ENCODE data around the gene APC2.

APC2 gene

DNA sequence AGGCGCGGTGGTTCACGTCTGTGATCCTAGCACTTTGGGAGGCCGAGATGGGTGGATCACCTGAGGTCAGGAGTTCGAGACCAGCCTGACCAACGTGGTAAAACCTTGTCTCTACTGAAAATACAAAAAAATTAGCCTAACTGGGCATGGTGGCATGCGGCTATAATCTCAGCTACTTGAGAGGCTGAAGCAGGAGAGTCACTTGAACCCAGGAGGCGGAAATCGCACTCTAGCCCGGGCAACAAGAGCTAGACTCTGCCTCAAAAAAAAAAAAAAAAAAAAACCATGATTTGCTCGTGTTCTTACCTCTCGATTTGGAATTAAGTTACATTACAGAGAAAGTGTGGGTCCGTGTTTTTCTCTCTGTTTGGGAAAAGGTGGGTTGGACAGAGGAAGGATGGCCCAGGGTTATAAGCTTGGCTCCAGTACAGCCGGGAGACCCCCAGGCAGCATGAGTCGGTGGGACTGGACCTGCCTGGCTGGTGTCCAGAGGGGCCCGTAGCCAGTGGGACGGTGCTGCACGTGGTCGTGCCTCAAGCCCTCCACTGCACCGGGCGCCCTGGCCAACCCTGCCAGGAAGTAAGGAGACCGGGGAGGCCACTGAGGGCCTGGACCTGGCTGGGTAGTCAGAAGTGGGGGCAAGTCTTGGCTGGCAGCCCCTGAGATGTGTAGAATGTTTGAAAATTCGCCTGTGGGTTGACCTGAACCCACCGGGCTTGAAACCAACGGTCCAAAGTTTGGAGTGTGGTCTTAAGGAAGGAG lies 8.1 kb upstream of the APC2 start:
- Histone ChIP-seq H3K9ac (ENCODE audit: low read depth, low read length) (no peak overlapping the region), H3K9me3 (ENCODE audit: control insufficient read depth, insufficient read depth, low read length) (no peaks in the 10 kb centered on the region), H3K36me3 (ENCODE audit: insufficient read depth, low read length) (peaks cover 13% of the 10 kb centered on the region), H3K4me1 (ENCODE audit: insufficient read depth, low read length) (peaks cover 8% of the 10 kb centered on the region; the same call in 1 of the 2 replicates)

DNA sequence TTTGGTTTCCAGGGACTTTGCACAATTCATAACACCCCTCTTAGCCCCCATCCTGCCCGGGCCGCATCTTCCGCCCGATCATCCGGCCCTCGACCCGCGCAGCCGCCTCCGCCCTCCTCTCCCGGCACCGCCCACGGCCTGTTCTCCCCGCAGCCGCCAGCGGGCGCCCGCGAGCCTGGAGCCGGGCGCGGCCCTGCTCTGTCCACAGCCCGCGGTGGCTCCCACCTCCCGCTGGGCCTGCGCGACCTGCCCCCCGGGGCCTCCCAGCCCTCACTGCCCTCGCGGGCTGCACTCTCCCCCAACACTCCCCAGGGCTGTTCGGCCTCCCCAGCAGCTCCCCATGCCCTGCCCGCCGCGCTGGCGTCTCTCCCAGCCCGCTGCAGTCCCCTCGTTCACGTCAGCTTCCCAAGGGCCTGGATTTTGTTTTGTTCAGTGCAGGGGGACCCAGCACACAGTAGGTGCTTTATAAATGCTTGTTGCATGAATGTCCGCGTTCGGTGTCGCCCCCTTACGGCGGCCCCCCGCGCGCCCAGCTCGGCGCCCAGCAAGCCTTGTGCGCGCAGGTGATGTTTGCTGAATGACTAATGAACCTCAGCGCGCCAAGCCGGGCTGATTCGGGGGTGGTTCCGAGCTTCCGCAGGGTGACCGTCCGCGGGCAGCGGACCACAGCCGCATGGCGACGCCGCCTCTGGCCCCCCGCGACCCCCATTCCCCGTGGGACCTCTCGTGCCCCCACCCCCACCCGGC lies 4.6 kb upstream of the APC2 start:
- Histone ChIP-seq H3K36me3 (ENCODE audit: insufficient read depth, low read length) (peaks cover 10% of the 10 kb centered on the region), H3K9ac (ENCODE audit: low read depth, low read length) (peak overlapping the region; percentile 54), H3K9me3 (ENCODE audit: control insufficient read depth, insufficient read depth, low read length) (no peaks in the 10 kb centered on the region), H3K4me1 (ENCODE audit: insufficient read depth, low read length) (peaks cover 7% of the 10 kb centered on the region; the same call in 1 of the 2 replicates)

DNA sequence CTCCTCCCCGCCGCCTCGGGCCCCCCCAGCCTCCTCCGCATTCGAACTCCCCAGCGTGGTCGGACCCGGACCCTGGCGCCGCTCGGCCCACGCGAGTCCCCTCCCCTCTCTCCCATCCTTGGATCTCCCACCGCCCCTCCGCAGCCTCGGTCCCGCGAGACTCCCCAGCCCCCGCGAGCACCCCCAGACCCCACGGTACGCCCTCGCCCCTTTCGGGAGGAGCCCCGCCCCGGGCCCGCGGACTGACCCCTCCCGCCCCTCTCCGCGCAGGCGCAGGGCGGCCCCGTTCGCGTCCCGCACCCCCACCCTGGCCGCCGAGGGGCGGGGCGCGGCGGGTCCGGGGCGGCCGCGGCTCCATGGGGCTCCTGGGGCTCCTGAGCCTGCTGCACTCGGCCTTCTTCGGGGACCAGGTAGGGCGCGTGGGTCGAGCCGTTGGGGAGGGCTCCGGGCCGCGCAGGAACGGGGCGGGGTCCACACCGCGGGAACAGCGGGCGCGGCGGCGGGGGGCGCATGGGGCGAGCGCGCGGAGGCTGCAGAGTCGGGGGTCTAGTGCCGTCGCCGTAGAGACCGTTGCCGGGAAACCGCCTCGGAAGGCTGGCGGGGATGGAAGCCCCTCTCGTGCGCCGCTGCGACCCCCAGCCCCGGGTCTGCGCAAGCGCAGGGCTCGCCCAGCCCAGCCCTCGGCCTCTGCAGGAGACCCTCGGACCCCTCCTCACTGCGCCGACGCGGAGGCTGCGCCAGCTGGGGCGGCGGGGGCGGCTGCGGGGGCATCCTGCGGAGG lies 3.8 kb upstream of the APC2 start:
- H3K36me3 ChIP-seq (ENCODE audit: insufficient read depth, low read length): peaks cover 2% of the 10 kb centered on the region
- no peaks in the 10 kb centered on the region for H3K9me3 ChIP-seq (ENCODE audit: control insufficient read depth, insufficient read depth, low read length)
- peaks cover 6% of the 10 kb centered on the region; the same call in 1 of the 2 replicates for H3K4me1 ChIP-seq (ENCODE audit: insufficient read depth, low read length)
- H3K9ac ChIP-seq (ENCODE audit: low read depth, low read length): peak overlapping the region; percentile 31; the same call in 1 of the 2 replicates

DNA sequence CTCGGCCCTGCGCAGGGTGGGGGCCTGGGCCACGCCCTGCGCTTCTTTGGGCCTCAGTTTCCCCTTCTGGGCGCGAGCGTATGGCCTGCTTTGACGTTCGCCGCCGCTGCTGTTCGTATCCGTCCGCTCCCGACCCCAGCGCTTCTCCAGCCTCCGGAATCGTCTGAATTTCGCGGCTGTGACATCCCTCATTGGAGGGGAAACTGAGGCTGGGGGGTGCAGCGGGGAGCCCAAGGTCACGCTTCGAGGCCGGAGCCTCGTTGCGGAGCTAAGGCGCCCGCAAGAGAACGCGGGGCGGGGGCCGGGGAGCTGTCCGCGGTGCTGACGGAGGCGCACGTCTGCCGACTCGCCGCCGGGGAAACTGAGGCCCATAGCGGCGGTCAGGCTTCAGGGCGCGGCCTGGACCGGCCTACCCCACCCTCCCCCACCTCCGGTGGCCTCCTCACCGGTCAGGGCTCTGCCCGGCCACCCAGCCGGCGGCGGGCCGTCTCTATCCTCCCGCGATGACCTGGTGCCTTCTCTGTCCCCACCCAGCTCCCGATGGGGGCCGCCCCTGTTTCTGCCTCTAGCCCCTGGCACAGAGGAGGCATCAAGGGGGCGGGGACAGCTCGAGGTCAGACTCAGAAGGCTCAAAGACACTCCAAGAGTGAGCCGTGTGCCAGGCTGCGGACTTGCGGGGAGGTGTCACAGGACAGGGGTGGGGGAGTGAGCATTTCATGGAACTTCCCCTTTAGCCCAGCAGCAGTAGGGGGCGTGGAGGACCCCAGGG lies 3.0 kb upstream of the APC2 start:
- H3K9me3 ChIP-seq (ENCODE audit: control insufficient read depth, insufficient read depth, low read length): no peaks in the 10 kb centered on the region
- H3K4me1 ChIP-seq (ENCODE audit: insufficient read depth, low read length): peaks cover 6% of the 10 kb centered on the region; the same call in 1 of the 2 replicates
- H3K9ac ChIP-seq (ENCODE audit: low read depth, low read length): peak overlapping the region; percentile 31; the same call in 1 of the 2 replicates
- no peaks in the 10 kb centered on the region; the same call in 1 of the 2 replicates for H3K36me3 ChIP-seq (ENCODE audit: insufficient read depth, low read length)

- Histone ChIP-seq H3K4me1 (ENCODE audit: insufficient read depth, low read length) (peaks cover 6% of the 10 kb centered on the region; the same call in 1 of the 2 replicates), H3K9me3 (ENCODE audit: control insufficient read depth, insufficient read depth, low read length) (no peaks in the 10 kb centered on the region), H3K9ac (ENCODE audit: low read depth, low read length) (no peak overlapping the region), H3K36me3 (ENCODE audit: insufficient read depth, low read length) (no peaks in the 10 kb centered on the region; the same call in 1 of the 2 replicates)
Observed at GRCh38 chr19:1447504-1447903, 2.4 kb upstream of the APC2 start.

DNA sequence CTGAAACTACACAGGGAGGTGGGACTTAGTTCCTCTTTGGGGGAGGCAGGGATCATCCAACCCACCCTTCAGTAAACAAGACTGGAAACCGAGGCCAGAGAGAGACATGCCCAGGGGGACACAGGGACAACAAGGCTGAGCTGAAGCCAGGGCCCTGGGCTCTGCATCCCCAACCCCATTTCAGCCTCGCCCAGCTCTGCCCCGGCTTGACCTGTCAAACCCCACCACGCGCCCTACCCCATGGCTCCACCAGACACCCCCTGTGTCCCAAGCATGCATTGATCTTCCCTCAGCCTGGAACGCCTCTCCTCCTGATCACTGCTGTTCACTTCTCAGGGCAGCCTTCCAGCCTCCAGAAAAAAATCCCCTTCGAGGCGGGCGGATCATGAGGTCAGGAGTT lies 2.0 kb upstream of the APC2 start:
- H3K4me1 ChIP-seq (ENCODE audit: insufficient read depth, low read length): peaks cover 6% of the 10 kb centered on the region; the same call in 1 of the 2 replicates
- H3K9ac ChIP-seq (ENCODE audit: low read depth, low read length): no peak overlapping the region
- H3K9me3 ChIP-seq (ENCODE audit: control insufficient read depth, insufficient read depth, low read length): no peaks in the 10 kb centered on the region
- no peaks in the 10 kb centered on the region; the same call in 1 of the 2 replicates for H3K36me3 ChIP-seq (ENCODE audit: insufficient read depth, low read length)

- no peak overlapping the region for H3K9ac ChIP-seq (ENCODE audit: low read depth, low read length)
- H3K36me3 ChIP-seq (ENCODE audit: insufficient read depth, low read length): no peaks in the 10 kb centered on the region; the same call in 1 of the 2 replicates
- H3K9me3 ChIP-seq (ENCODE audit: control insufficient read depth, insufficient read depth, low read length): no peaks in the 10 kb centered on the region
- H3K4me1 ChIP-seq (ENCODE audit: insufficient read depth, low read length): no peaks in the 10 kb centered on the region
Observed at GRCh38 chr19:1450735-1451731, 1.1 kb downstream of the APC2 start.

DNA sequence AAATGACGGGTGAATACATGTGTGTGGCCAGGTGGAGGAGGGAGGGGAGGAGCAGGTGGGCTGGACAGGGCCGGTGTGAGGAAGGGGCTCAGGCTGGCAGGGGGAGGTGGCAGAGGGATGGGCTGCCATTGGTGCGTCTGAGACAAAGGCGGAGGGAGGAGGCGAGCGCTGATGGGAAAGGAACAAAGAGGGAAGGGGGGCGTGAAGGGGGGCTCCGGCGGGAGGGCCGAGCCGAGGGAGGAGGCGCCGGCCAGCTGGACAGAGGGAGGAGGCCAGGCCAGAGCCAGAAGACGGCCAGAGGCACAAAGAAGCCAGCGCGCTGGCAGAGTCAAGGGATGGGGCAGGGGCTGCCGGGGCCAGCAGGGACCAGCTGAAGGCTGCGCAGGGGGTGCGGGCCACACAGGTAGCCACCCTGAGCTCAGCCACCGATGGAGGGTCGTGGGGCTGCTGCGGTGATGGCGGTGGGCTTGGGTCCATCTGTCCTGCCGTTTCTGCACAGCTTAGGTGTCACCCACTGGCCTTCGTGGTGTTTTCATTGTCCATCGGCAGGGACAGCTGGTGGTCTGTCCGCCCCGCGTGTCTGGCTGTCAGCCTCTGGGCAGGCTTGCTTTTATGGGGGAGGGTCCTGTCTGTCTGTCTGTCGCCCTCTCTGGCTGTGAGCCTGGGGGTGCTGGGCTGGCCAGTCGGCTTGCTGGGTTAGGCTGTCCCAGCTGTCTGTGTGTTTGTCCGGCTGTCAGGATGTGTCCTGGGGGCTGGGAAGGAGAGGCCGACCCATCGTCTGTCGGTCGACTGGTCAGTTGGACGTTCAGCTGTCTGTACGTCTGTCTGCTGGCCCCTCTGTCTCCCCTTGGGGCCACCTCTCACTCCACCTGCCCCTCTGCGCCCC lies 2.2 kb downstream of the APC2 start:
- H3K36me3 ChIP-seq (ENCODE audit: insufficient read depth, low read length): no peaks in the 10 kb centered on the region; the same call in 1 of the 2 replicates
- no peaks in the 10 kb centered on the region for H3K9me3 ChIP-seq (ENCODE audit: control insufficient read depth, insufficient read depth, low read length)
- no peak overlapping the region for H3K9ac ChIP-seq (ENCODE audit: low read depth, low read length)
- H3K4me1 ChIP-seq (ENCODE audit: insufficient read depth, low read length): no peaks in the 10 kb centered on the region

- H3K36me3 ChIP-seq (ENCODE audit: insufficient read depth, low read length): no peaks in the 10 kb centered on the region; the same call in 1 of the 2 replicates
- H3K9ac ChIP-seq (ENCODE audit: low read depth, low read length): no peak overlapping the region
- peaks cover 3% of the 10 kb centered on the region; the same call in 1 of the 2 replicates for H3K4me1 ChIP-seq (ENCODE audit: insufficient read depth, low read length)
Observed at GRCh38 chr19:1452802-1453524, 3.0 kb downstream of the APC2 start.

DNA sequence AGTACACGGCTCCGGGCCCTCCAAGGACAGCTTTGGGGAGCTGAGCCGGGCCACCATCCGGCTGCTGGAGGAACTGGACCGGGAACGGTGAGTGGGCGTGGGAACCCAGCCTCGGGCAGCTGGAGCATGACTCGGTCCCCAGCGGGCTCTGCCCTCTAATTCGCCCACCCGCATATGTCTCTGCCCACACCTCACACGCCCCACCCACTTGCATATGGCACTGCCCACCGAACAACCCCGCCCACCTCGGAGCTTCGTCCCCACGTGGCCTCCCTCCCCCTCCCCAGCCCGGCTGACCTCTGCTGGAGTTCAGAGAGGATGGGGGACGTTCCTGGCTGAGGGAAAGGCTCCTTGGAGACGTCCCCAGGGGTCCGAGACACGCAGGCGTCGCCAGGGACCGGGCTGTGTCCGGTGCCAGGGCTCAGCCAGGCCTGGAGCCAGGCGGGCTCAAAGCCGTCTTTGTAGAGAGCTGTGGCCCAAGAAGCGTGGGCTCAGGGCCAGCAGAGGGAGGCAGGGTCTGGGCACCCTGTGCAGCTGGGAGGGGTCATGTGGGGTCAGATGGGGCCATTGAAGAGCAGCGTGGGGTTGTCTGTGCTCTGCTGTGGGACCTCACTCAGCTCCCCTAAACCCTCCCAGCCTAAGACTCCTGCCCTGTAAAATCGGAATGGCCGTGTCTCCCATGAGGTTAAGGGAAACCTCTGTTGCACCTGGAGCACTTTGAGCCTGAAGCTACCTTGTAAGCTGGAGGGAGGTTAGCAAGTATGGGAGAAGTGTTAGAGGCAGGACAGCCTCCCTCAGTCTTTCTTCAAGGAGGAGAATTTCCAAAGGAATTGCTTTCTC lies 3.8 kb downstream of the APC2 start:
- peaks cover 3% of the 10 kb centered on the region; the same call in 1 of the 2 replicates for H3K4me1 ChIP-seq (ENCODE audit: insufficient read depth, low read length)
- no peaks in the 10 kb centered on the region for H3K36me3 ChIP-seq (ENCODE audit: insufficient read depth, low read length)
- H3K9ac ChIP-seq (ENCODE audit: low read depth, low read length): no peak overlapping the region
- no peaks in the 10 kb centered on the region for H3K9me3 ChIP-seq (ENCODE audit: control insufficient read depth, insufficient read depth, low read length)

More at GRCh38 chr19:1452802-1453524, 3.0 kb downstream of the APC2 start:
- no peaks in the 10 kb centered on the region for H3K9me3 ChIP-seq (ENCODE audit: control insufficient read depth, insufficient read depth, low read length)

DNA sequence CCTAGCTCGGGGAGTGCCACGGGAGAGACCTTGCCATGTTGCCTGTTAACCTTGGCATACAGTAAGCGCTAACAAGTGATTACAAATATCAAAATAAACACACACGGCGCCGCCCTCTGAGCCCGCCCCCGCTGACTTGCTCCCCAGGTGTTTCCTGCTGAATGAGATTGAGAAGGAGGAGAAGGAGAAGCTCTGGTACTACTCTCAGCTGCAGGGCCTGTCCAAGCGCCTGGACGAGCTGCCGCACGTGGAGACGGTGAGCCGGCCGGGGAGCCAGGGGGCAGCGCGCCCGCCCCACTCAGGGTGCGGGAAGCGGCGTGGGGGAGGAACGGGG lies 5.0 kb downstream of the APC2 start:
- no peaks in the 10 kb centered on the region for H3K9me3 ChIP-seq (ENCODE audit: control insufficient read depth, insufficient read depth, low read length)
- peaks cover 3% of the 10 kb centered on the region; the same call in 1 of the 2 replicates for H3K4me1 ChIP-seq (ENCODE audit: insufficient read depth, low read length)
- no peak overlapping the region for H3K9ac ChIP-seq (ENCODE audit: low read depth, low read length)
- H3K36me3 ChIP-seq (ENCODE audit: insufficient read depth, low read length): no peaks in the 10 kb centered on the region

Data from ES-I3 (cell line).